IMR-90 (cell line): Measurements from ENCODE around the gene NALCN.

ENCODE experiments used
- BHLHE40 ChIP-seq: fragments of 150-350 bp; IDR thresholded peaks from 2 replicates; pipeline ENCODE4 v1.6.1; 2016; ENCODE audit warnings: mild to moderate bottlenecking, low read depth, low read length
- CEBPB ChIP-seq: IDR thresholded peaks from 2 replicates; pipeline ENCODE4 v1.6.1; 2012; ENCODE audit warnings: low read depth, low read length, improper control_type of control experiment
- CTCF ChIP-seq: conservative IDR thresholded peaks from 2 replicates; pipeline ENCODE4 v1.5.1; 2012; ENCODE audit warnings: mild to moderate bottlenecking, low read depth, low read length, improper control_type of control experiment
- MAFK ChIP-seq: IDR thresholded peaks from 2 replicates; pipeline ENCODE4 v1.6.1; 2012; ENCODE audit warnings: low read depth, low read length, improper control_type of control experiment
- MAZ ChIP-seq: IDR thresholded peaks from 2 replicates; pipeline ENCODE4 v1.6.1; 2012; ENCODE audit warnings: low read depth, mild to moderate bottlenecking, low read length, improper control_type of control experiment, moderate library complexity, borderline replicate concordance
- POLR2A ChIP-seq: IDR thresholded peaks from 2 replicates; pipeline ENCODE4 v1.6.1; 2012; ENCODE audit warnings: mild to moderate bottlenecking, low read depth, low read length
- RAD21 ChIP-seq: IDR thresholded peaks from 2 replicates; pipeline ENCODE4 v1.6.1; 2012; ENCODE audit warnings: low read length, improper control_type of control experiment
- RCOR1 ChIP-seq: IDR thresholded peaks from 2 replicates; pipeline ENCODE4 v1.6.1; 2012; ENCODE audit warnings: mild to moderate bottlenecking, low read length, improper control_type of control experiment; ENCODE audit not compliant: insufficient replicate concordance
- RFX5 ChIP-seq: IDR thresholded peaks from 2 replicates; pipeline ENCODE4 v1.8.0; 2012; ENCODE audit warnings: low read depth, mild to moderate bottlenecking, low read length, moderate library complexity
- SMC3 ChIP-seq: fragments of 150-350 bp; IDR thresholded peaks from 2 replicates; pipeline ENCODE4 v1.6.1; 2016; ENCODE audit warnings: low read depth, mild to moderate bottlenecking, antibody characterized with exemption, low read length, moderate library complexity
- USF2 ChIP-seq: fragments of 150-350 bp; IDR thresholded peaks from 2 replicates; pipeline ENCODE4 v1.6.1; 2017; ENCODE audit warnings: mild to moderate bottlenecking, antibody characterized with exemption, low read length, low read depth

- TF ChIP-seq CTCF (no peak), MAFK (no peak), RAD21 (no peak), USF2 (no peak), SMC3 (no peak), BHLHE40 (no peak), RFX5 (no peak), POLR2A (no peak), CEBPB (no peak), RCOR1 (no peak), MAZ (no peak)
Measured at GRCh38 chr13:101425623-101426022, 9.3 kb upstream of the NALCN start.
